Measurements from ENCODE around the gene GBX1.

GBX1 gene

GRCh38 chr7:151173386-151174245 is 6.1 kb upstream of the GBX1 start:
- no peak for DNase-seq (ENCODE audit: low read depth)

GRCh38 chr7:151172273-151173141 is 5.0 kb upstream of the GBX1 start:
- DNase-seq (ENCODE audit: low read depth): peak; percentile 60

DNA sequence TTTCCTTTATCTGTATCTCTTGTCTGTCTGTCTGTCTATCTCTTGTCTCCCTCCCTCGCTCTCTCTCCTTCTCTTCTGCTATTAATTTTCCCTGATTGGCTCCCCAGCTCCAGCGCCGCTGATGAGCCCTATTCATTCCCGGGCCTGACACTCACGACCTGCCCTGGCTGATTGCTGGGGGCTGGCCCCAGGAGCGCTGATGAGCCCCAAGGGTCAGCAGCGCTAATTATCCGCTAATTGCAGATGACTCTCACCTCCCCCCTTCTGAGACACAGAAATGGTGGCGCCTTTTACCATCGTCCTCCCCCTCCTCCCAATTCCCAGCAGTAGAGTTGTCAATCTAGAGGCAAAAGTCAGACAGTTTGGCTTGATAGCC is 1.3 kb upstream of the GBX1 start:
- DNase-seq (ENCODE audit: low read depth): no peak

- DNase-seq (ENCODE audit: low read depth): peak; percentile 26
Measured at GRCh38 chr7:151168003-151168786, 701 bp upstream of the GBX1 start.

DNA sequence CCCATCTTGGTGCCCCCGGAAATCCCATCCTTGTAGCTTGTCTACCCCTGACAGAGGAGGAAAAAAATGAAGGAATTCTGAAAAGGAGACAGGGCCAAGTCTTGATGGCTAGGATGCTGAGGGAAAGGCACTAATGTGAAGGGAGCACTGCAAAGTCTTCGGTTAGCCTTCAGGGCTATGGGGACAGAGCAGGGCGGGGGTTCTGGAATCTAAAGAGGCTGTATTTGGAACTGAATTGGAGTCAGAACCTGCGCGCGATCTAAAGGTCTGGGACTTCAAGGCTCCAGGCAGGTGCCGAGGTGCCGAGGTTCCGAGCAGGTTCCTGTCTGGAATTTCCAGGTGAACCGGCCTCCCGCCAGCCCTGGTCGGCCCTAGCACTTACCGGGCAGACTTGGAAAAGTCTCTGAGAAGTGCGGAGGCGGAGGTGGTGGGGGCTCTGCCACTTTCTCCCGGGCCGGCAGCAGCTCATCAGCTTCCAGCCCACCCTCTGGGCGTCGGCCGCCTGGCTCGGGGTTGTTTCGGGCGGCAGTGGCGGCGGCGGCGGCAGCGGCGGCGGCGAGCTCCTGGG is 781 bp downstream of the GBX1 start:
- no peak for DNase-seq (ENCODE audit: low read depth)

DNA sequence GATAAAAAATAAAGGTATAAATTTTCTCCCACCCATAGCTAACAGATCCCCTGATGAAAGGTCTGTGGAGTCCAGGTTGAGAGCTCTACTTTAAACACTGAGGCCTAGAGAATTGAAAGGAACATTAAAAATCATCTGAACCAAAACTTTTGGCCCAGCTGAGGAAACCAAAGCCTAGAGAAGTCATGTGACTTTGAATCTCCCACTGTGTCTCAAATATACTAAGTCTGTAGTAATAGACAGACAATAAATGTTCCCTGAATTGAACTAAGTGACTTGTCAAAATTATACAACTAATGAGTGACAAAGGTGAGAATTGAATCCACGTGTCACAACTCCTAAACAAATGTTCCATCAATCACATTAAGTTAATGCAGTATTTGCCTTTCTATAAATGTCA is 5.7 kb downstream of the GBX1 start:
- DNase-seq (ENCODE audit: low read depth): no peak

DNA sequence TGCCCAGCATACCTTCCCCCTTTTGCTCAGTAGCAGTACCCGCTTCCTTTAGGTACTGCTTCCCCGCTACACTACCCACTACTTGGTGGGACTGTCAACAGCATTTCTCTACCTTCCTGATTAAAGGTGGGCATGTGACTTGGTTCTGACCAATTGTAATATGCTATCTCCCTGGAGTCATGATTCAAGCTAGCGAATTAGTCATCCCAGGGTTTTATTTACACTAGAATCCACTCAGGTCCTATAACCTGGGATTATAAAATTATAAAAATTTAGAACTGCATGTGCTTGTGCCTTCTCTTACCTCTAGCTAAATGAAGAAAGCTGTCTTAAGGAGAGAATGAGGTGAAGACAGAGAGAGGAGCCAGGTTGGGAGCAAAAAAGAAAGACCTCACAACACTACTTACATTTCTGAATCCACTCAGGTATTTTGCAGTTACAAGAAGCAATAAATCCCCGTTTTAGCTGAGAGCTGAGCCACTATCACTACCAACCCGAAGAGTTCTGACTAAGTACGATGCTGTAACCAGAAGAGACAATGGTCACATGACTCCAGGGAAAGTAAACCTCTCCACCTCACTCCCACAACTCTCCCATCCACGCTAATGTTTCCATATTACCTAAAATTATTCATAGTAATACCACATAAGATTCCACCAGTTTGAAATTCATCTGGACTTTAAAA is 9.7 kb downstream of the GBX1 start:
- no peak for DNase-seq (ENCODE audit: low read depth)

DNA sequence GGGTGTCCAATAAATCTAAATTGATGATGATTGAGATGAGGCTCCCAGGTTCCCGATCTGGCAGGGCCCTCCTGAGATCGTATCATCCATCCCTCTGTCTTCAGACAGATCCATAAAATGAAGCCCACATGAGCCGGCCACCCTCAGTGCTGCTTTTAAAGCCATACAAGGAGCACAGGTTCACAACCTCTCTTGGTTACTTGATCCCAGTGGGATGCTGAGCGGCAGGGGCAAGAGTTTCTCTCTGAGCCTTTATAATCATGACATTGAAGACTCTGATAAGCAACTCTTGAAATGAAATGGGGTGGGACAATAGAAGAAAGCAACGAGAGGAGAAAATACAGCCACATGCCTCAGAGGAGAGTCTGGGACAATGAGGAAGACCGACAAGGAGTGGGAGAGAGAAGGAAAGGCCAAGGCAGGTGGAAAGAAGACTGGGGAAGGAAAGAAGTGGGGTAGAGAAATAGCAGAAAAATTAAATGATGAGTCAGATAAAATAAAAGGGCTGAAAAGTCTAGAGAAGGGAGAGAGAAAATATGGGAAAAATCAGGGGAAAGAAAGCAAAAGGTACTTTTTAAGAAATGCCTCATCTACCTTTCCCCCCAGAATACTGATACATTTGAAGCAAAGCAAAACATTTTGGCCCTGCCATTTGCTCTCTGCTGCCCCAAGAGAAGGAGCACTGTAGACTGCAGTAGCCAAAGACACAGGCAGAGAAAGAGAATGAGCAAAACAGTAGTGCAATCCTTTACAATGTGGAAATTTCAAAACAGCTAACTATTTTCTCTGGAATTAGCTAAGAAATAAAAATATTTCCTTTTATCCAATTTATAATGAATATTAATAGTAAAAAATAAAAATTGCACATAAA is 14.6 kb downstream of the GBX1 start:
- no peak for DNase-seq (ENCODE audit: low read depth)

- no peak for DNase-seq (ENCODE audit: low read depth)
Measured at GRCh38 chr7:151150388-151150787, 17.1 kb downstream of the GBX1 start.

DNA sequence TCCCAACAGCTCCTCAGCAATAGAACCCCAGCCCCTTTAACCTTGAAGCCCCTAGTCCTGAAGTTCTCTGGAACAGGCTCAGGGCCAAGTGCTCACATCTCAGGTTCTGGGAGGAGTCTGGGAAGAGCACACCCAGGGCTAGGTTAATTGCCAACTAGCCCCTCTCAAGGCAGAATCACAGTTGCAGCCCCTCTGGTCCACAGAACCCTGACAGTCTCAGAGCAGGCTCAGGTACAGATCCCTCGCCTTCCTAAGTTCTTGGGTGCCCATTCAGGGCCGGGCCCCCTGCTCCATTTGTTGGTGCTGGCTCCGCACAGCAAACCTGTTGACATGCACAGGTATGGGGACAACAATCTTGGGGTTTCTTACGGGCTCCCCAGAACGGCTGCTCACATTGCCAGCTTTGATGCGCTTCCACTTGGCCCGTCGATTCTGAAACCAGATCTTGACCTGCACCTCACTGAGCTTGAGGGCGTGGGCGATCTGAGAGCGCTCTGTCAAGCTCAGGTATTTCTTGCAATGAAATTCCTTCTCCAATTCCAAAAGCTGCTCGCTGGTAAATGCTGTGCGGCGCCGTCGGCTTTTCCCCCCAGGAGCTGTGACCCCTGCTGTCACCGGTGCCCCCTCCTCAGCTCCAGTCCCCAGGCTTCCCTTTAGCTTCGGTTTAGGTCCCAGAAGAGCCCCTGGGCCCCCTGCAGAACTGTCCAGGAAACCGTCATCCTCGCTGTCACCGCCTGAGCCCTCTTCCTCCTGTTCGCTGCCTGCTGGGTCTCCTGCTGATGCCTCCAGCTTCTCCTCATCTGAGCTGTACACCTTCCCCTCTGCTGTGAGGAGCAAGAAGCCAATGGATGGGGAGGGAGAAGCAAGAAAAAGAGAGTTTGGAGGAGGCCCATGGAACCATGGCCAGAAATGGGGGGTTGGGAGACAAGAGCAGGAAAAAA is 18.9 kb downstream of the GBX1 start:
- no peak for DNase-seq (ENCODE audit: low read depth)

GRCh38 chr7:151146761-151147160 is 20.7 kb downstream of the GBX1 start:
- no peak for DNase-seq (ENCODE audit: low read depth)

- no peak for DNase-seq (ENCODE audit: low read depth)
Measured at GRCh38 chr7:151144387-151144786, 23.1 kb downstream of the GBX1 start.

- no peak for DNase-seq (ENCODE audit: low read depth)
Measured at GRCh38 chr7:151143261-151144015, 24.1 kb downstream of the GBX1 start.

DNA sequence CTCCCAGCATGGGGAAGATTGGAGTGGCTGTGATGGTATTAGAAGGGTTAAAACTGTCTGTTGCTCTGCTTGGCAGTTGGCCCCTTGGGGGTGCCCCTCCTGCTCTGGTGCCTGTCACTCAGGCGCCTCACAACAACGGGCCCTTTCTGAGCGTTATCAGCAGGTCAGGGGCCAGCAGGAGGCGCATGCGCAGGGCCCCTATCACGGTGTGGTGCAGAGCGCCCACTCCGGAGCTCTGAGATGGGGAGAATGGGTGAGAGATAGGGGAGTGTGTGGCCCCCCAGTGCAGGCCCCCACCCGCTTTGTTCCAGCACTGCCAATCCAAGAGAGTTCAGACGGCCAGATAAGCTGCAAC is 24.8 kb downstream of the GBX1 start:
- no peak for DNase-seq (ENCODE audit: low read depth)

GRCh38 chr7:151141855-151142685 is 25.4 kb downstream of the GBX1 start:
- DNase-seq (ENCODE audit: low read depth): no peak

DNA sequence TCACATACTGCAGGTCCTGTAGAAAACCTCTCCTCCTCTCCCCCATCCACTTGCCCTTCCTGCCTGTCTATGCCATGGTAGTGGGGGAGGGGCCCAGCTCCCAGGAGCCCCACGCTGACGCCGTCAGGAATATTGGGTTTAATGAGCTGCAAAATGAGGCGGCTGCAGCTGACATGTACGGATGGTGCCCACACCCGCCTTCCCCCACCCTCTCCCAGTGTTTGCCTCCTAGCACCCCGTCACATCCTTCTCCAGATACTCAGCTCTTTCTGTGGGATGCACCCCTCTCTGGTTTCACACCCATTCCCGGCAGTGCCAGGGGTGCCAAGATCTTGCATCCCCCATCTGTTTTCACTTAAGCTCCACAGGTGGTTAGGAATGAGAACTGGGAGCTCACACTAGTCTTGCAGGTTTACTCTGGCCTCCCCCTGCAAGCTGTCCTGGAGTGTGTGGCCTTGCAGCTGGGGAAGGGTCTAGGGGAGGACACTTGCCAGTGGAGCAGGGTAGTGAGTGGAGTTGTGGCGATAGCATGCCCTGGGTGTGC is 26.1 kb downstream of the GBX1 start:
- no peak for DNase-seq (ENCODE audit: low read depth)

DNA sequence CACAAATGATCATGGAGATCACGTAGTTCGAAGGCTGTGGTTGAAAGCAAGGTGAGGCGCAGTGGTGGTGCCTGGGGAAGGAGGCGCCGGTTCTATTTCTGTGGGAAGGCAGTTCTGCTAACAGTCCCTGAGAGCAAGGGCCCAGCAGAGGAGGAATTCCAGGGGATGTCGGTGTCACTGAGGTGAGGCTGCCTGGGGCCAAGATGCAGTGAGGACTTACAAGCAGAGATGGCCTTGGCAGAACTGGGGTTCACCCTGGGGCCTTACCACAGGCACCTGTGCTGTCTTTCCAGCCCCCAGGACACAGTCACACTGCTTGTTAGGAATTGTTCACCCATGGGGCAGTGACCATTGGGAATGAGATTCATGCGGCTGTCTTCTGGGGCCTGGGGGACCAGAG is 26.7 kb downstream of the GBX1 start:
- no peak for DNase-seq (ENCODE audit: low read depth)
